GM21515 (cell line): ENCODE data around the gene ZP3.
A peak's percentile ranks its signal among the peaks of the same experiment; 100 is the strongest.
"Not testable (repeated sequence)": the region's sequence is repeated elsewhere in the genome, so short reads cannot be mapped to it uniquely, and the experiment has no call there.

Source experiments
- ATAC-seq: cut with Tn5 transposase; IDR thresholded peaks from one replicate; pipeline ENCODE4 v1.9.1; 2021; ENCODE audit not compliant: unreplicated experiment

The ZP3 gene

DNA sequence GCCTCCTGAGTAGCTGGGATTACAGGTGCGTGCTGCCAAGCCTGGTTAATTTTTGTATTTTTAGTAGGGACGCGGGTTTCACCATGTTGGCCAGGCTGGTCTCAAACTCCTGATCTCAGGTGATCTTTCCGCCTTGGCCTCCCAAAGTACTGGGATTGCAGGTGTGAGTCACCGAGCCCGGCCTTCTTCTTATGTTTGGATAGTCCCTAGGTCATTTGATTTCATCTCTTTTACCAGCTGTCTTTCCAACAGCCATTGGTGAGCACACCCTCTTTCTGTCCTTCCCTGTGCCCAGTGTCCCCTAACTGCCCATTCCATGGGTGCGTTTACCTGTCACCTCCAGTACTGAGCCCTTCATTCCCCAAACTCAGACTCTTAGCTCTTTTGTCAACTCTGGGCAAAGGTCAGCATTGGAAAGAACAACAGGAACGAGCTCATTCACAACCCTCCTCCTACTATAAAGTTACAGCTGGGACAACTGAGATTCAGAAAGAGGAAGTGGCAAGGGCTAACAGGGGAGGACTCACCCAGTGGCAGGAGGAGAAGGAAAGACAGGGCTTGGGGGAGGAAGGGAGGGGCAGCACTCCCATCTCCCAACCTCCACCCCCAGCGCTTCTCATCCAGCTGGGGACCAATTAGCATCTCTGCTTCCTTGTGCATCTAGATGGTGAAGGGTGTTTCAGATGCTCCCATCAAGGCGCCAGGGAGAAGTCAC, 20.8 kb upstream of the ZP3 start:
- no peak for ATAC-seq

DNA sequence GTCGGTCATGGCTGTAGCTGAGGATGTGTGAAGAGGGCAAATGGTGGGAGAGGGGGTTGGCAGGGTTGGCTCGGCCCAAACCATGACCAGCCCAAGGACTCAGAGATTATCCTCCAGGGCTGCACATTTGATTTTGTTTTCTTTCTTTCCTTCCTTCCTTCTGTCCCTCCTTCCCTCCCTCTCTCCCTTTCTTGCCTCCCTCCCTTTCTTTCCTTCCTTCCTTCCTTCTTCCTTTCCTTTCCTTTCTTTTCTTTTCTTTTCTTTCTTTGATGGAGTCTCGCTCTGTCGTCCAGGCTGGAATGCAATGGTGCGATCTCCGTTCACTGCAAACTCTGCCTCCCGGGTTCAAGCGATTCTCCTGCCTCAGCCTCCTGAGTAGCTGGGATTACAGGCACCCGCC, 19.0 kb upstream of the ZP3 start:
- ATAC-seq, result no peak

DNA sequence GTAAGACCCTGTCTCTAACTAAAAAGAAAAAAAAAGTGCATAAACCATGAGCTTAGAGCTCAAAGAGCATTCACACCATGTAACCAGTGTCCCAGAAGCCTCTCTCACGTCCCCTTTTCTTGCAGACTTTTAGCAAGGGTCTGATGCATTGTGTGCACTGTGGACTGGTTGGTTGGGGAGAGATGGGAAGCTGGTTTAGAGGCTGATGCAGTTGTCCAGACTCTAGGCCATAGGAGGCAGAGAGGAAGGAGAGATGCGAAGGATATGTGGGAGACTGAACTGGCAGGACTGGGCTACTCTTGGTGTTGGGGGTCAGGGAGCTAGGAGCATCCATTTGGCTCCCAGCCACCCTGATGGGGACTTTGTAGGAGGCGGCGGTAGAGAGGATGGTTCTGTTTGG, 17.0 kb upstream of the ZP3 start:
- no peak for ATAC-seq

DNA sequence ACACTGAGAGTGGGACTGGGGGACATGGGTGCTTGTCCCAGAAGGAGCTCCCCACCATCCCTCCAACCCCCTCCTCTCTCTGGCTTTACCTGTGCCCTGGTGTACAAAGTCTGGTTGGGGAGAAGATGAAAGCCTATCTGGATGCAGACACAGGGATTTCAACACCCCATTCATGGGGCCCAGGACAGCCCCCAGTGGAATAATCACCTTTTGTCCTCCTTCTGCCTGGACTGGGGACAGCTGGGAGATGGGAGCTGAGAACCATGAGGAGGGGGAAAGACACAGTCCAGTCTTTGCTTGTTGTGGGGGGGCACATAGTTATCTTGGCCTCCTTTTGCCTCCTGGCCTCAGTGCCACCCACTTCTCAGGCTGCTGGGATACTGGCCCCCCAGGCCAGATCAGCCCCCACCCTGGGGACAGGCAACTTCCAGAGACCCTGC, 16.6 kb upstream of the ZP3 start:
- ATAC-seq, result no peak

DNA sequence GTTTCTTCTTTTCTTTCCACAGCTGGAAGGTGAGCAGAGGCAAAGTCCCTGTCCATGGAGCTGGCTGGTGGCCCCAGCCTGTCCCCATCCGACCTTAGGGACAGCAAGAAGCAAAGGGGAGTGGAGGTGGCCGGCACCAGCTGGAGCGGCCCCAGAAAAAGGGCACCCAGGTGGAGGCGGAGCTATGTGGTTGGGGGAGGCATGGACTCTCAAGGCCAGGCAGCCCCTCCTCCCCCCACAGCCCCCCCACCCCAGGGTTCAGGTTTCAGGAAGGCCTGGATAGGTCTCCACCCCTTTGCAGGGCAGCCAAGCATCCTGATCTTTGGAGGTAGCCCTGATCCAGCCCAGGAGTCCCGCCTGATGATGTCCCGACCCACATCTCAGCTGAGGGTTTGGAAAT, 15.2 kb upstream of the ZP3 start, which contains the start of gene SSC4D:
TSS of gene SSC4D (minus strand) at position 161 of the 400 bp plus-strand sequence. CDS start 5,258 bp downstream, outside the sequence.
- ATAC-seq, result no peak

DNA sequence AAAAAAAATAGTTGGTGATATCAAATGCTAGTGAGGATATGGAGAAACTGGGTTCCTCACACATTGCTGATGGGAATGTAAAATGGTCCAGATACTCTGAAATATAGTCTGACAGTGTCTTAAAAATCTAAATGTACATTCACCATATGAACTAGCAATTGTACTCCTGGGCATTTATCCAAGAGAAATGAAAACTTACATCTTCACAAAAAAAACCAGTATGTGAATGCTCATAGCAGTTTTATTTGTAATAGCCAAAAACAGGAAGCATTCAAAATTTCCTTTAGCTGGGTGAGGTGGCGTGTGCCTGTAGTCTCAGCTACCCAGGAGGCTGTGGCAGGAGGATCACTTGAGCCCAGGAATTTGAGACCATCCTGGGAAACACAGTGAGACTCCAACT, 13.1 kb upstream of the ZP3 start:
- no peak for ATAC-seq

DNA sequence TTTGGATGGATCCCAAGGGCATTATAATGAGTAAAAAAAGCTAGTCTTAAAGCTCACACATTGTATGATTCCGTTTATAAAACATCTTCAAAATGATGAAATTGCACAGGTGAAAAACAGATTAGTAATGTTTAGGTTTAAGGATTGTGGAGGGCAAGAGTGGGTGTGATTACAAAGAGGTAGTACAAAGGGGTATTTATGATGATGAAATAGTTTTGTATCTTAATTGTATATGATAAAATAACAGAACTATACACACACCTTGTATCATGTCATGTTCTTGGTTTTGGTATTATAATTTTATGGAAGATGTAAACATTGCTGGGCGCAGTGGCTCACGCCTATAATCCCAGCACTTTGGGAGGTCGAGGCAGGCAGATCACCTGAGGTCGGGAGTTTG, 12.5 kb upstream of the ZP3 start:
- no peak for ATAC-seq

DNA sequence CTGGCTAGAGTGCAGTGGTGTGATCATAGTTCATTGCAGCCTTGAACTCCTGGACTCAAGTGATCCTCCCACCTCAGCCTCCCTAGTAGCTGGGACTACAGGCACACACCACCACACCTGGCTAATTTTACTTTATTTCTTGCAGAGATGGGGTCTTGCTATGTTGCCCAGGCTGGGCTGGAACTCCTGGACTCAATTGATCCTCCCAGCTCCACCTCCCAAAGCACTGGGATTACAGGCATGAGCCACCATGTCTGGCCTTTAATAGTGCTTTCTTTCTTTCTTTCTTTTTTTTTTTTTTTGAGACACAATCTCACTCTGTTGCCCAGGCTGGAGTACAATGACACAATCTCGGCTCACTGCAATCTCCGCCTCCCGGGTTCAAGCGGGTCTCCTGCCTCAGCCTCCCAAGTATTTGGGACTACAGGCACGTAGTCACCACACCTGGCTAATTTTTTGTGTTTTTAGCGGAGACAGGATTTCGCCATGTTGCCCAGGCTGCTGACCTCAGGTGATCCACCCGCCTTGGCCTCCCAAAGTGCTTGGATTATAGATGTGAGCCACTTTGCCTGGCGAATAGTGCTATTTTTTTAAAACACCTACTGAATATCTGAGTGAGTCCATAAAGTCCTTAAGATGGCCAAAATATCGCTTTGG, 7.0 kb upstream of the ZP3 start:
- ATAC-seq, result not testable (repeated sequence)

DNA sequence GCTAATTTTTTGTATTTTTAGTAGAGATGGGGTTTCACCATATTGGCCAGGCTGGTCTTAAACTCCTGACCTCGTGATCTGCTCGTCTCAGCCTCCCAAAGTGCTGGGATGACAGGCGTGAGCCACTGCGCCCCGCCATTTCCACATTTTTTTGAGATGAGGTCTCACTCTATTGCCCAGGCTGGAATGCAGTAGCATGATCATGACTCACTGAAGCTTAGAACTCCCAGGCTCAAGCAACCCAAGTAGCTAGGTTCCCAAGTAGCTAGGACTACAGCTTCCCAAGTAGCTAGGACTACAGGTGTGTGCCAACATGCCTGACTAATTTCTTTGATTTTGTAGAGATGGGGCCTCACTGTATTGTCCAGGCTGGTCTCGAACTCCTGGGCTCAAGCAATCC, 3.7 kb upstream of the ZP3 start:
- not testable (repeated sequence) for ATAC-seq

DNA sequence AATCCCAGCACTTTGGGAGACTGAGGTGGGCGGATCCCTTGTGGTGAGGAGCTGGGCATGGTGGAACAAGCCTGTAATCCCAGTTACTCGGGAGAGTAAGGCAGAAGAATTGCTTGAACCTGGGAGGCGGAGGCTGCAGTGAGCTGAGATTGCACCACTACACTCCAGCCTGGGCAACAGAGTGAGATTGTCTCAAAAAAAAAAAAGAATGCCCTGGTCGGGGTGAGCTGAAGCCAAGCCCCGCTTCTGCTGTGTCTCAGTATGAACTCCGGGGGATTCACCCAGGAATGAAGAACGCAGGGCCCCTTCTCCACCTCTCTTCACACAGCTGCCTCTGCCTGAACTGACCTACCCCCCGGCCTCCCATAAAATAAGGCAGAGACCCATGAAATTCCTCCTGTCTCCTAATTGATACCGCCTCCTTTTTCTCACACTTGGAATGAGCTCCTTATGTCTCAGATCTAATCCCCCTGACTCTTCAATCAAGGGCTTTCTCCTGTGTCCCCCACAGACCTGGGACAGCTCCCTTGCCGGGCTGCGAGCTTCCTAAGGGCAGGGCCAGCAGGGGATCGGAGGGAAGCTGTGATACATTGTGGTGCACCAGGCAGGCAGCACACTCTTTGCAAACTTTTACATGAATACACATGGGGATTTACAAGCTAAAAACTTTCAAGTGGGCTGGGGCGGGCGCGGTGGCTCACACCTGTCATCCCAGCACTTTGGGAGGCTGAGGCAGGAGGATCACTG, 911 bp upstream of the ZP3 start:
- no peak for ATAC-seq

DNA sequence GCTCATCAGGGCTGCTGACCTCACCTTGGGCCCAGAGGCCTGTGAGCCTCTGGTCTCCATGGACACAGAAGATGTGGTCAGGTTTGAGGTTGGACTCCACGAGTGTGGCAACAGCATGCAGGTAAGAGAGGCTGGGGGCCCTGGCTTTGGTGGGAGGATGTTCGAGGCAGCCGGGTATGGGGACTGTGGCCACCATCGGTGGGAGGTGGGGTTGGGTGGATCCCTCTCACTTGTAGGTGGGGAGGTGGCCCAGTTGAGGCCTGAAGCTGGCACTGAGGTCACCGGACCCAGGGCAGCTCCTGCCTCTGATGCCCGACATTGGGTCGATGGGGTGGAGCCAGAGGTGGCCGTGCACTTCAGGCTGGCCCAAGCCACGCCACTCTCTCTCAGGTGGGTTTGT, 406 bp downstream of the ZP3 start:
- ATAC-seq, result no peak

DNA sequence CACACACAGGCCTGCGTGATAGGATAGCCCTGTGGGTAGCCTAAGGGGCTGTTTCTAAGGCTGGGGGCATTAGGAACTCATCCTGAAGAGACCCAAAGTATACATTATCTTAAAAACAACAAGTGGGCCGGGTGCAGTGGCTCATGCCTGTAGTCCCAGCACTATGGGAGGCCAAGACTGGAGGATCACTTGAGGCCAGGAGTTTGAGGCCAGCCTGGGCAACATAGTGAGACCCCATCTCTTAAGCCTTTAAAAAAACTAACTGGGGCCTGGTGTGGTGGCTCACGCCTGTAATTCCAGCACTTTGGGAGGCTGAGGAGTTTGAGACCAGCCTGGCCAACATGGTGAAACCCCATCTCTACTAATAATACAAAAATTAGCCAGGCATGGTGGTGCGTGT, 808 bp downstream of the ZP3 start:
- not testable (repeated sequence) for ATAC-seq

DNA sequence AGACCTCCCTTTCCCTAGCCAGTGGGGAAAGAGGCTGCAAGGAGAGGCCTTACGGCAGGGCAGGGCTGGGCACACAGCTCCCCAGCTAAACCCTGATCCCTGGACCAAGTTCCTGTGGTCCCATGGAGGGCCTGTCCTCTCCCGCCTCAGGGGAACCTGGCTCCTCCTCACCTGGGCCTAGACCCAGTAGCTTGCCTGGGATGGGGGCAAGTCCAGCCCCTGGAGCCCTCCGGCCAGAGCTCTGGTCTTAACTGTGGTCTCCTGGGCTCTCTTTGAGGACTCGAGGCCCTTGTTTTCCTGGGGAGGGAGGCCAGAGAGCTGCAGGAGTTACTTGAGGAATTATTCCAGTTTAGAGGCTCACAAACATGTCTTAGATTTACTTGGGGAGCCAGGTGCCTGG, 1.5 kb downstream of the ZP3 start:
- ATAC-seq, result no peak

DNA sequence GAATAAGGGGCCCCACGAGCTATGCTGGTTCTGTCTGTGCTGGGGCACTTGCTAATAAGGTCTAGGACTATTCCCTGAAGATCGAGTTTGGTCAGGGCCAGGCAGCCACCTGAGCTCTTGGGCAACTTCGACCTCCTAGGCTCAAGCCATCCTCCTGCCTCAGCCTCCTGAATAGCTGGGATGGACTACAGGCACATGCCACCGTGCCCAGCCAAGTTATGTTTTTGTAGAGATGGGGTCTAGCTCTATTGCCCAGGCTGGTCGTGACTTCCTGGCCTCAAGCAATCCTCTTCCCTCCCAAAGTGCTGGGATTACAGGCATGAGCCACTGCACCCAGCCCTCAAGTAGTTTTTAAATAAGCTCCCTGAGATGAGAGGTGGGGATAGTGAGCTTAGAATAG, 2.9 kb downstream of the ZP3 start:
- no peak for ATAC-seq

DNA sequence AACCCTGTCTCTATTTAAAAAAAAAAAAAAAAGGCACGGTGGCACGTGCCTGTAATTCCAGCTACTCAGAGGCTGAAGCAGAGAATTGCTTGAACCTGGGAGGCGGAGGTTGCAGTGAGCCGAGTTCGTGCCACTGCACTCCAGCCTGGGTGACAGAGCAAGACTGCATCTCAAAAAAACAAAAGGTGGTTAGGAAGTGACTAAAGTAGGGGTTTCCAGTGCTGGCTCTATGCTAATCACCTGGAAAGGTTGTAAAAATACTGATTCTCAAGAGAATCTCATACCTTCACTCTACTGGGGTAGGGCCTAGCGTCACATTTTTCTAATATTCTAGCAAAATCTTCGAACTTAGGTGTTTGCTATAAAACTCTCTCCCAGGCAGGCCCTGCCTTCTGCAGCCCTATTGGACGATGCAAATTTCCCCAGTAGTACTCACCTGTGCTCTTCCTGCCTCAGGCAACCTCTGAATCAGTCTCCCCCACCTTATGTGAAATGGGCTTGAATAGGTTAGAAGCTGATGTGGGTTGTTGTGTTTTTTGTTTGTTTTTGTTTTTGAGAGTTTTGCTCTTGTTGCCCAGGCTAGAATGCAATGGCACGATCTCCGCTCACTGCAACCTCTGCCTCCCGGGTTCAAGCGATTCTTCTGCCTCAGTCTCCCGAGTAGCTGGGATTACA, 3.5 kb downstream of the ZP3 start:
- ATAC-seq, result no peak

DNA sequence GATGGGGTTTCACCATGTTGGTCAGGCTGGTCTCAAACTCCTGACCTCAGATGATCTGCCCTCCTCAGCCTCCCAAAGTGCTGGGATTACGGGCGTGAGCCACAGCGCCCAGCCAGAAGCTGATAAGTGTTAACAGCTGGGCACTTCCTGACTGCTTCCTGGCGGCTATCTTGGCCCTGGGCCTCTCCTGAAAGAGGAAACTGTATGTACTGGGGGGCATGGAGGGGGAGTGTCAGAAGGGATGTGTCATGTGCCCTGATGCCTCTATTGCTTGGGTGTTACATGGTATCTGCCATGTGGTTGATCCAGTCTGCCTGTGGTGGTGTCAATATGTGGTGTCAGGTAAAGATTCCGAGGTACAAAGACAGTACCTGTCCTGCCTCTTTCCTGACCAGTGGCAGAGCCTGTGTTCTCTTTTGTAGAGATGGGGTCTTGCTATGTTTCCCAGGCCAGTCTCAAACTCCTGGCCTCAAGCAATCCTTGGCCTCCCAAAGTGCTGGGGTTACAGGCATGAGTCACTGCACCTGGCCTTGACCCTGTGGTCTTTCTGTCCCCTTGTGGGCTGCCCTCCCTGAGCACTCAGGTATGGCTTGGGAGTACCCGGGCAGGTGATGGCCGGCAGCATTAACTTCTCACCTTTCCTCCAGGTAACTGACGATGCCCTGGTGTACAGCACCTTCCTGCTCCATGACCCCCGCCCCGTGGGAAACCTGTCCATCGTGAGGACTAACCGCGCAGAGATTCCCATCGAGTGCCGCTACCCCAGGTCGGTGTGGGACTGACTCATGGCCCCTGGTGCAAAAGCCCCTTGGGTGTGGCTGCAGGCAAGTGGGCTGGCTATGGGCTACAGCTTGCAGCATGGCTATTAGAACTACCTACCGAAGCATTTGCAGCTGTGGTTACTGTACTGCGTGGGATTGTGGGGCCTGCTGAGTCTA, 4.4 kb downstream of the ZP3 start:
- ATAC-seq, result no peak

DNA sequence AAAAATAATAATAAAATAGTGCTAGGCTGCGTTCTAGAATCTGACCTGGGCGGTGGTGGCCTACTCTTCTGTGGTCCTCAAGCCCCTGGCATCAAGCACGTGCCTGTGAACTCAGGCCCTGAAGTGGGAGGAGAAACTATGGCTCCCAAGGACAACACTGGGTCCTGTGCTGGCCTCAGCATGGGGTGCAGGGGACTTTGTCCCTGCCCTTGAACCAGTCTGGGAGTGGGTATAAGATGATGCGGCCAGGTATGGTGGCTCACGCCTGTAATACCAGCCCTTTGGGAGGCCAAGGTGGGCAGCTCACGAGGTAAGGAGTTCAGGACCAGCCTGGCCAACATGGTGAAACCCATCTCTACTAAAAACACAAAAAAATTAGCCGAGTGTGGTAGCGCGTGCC, 5.5 kb downstream of the ZP3 start:
- no peak for ATAC-seq

DNA sequence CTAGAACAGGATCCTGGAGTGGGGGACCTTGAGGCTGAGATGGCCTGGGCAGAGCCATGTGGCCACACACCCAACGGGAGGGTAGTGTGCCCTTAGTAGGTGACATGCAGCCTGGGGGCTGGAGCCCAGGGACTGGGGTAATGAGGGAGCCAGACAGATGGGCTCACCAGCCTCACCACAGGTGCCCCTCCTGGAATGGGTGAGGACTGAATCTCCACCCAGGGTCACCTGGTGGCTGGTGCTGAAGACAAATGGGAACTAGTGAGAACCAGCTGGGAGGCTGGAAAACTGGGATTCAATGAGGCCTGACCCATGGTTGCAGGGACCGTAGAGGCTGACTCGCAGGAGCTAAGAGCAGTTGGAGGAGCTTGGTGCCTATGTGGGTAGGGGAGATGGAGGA, 6.1 kb downstream of the ZP3 start:
- no peak for ATAC-seq

DNA sequence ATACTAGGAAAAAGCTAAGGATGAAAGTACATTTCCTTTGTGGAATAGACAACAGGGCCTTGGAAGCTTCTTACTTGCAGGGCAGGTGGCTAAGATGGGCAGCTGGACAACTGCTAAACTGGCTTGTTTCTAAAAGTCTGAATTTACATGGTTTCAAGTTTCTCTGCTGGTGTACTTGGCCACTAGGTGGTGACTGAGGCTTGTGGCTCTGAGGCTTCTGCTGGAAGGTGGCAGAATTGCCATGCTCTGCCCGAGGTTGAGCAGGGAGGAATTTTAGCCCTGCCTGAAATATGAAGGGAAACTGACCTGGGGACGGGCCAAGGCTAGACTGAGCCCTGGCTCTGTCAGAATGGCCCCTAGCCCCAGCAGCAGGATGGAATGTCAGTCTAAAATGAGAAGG, 13.1 kb downstream of the ZP3 start:
- peak; percentile 63 for ATAC-seq

DNA sequence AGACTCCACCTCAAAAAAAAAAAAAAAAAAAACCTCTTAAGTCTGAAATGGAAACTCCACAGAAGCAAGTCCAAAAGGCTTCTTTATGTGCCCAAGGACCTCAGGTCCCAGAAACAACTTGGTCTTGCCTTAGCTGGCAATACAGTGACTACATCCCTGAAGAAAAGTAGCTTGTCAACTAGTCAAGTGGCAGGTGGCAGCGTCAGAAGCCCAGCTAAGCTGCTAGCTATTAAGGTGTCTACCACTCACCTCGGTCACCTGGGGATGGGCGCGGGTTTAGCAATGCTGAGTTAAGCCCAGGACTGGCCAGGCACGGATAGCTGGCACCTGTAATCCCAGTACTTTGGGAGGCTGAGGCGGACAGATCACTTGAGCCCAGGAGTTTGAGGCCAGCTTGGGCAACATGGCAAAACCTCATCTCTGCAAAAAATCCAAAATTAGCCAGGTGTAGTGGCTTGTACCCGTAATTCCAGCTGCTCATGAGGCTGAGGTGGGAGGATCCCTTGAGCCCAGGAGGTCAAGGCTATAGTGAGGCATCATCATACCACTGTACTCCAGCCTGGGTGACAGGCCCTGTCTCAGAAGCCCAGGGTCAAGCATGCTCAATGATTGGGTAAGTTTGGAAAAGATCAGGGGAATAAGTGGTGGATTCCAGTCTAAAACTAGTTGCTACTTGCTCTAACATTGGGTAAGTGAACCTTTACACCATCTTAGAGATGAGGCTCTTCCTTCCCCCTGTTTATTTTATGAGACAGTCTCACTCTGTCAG, 14.6 kb downstream of the ZP3 start:
- not testable (repeated sequence) for ATAC-seq
